Bronchial epithelial cell (primary cell): Measurements from ENCODE around the gene OTOS. TPM values are rescaled to one million over a fixed set of nuclear protein-coding genes. Genes with fewer than 3 reads are reported as not detected.

Experiments used
- DNase-seq: peaks from one replicate; pipeline ENCODE4 v3.0.0-alpha.2; 2010; ENCODE audit warnings: low read depth
- FAIRE-seq: peaks from 2 replicates; lab custom pipeline; 2011; peaks lifted over from hg19 to GRCh38; lab: Jason Lieb, UNC
- H3K27me3 ChIP-seq: 2 replicates; pipeline ENCODE4 v1.5.1; 2011; ENCODE audit warnings: low read length; ENCODE audit not compliant: control insufficient read depth, insufficient read depth
- H3K36me3 ChIP-seq: 2 replicates; pipeline ENCODE4 v1.5.1; 2011; ENCODE audit warnings: low read length; ENCODE audit not compliant: control insufficient read depth, insufficient read depth
- H3K4me3 ChIP-seq: 2 replicates; pipeline ENCODE4 v1.5.1; 2011; ENCODE audit warnings: mild to moderate bottlenecking, low read depth, low read length, control low read depth
- total RNA-seq: library from RNA; depleted of rRNA; stranded (reverse); fragments of >200 nt; gene quantifications from 2 replicates; pipeline ENCODE4 v1.2.1, GENCODE V29; 2014
- TF ChIP-seq, protein P1 (sequence below): IDR thresholded peaks from 2 replicates; pipeline ENCODE4 v1.5.1; 2011; ENCODE audit warnings: mild to moderate bottlenecking, moderate library complexity, low read length, control low read depth, inconsistent platforms; ENCODE audit not compliant: insufficient read depth, severe bottlenecking

OTOS gene
- total RNA-seq, 1 donor from 2014 or later, result not detected

DNA sequence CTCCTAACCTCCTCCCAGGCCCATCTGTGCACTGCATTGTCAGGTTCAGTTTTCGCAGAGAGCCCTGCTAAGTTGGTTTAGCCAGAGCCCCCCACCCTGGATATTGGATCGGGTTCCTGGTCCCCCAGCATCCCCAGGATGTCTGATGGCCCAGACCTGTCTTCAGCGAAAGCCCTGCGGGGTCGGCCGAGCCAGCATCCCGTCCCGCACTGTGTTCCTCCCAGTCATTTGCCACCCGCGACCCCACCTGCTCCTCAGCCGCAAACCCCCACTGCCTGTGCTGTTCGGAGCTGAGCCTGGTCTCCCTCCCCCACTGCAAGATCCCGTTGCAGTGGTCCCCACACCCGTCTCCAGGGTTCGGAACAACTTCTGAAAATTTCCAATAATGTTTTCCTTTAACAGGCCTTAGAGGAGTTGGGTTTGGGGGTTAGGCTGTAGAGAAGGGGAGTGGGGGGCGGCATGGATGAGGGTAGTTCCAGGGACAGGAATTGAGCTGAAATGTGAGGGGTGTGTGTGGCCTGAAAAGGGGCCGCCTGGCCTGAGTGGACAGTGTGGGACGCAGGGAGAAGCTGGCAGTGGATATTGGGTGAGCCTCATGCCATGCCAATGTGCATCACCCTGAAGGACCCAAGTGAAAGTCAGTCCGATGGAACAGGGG lies 2.7 kb downstream of the OTOS start:
- Histone ChIP-seq H3K4me3 (no peak overlapping the region), H3K36me3 (peaks cover 4% of the 10 kb centered on the region), H3K27me3 (no peaks in the 10 kb centered on the region)
- DNase-seq (no peak), FAIRE-seq (no peak)
- TF ChIP-seq, protein P1, sequence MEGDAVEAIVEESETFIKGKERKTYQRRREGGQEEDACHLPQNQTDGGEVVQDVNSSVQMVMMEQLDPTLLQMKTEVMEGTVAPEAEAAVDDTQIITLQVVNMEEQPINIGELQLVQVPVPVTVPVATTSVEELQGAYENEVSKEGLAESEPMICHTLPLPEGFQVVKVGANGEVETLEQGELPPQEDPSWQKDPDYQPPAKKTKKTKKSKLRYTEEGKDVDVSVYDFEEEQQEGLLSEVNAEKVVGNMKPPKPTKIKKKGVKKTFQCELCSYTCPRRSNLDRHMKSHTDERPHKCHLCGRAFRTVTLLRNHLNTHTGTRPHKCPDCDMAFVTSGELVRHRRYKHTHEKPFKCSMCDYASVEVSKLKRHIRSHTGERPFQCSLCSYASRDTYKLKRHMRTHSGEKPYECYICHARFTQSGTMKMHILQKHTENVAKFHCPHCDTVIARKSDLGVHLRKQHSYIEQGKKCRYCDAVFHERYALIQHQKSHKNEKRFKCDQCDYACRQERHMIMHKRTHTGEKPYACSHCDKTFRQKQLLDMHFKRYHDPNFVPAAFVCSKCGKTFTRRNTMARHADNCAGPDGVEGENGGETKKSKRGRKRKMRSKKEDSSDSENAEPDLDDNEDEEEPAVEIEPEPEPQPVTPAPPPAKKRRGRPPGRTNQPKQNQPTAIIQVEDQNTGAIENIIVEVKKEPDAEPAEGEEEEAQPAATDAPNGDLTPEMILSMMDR, result no peak

DNA sequence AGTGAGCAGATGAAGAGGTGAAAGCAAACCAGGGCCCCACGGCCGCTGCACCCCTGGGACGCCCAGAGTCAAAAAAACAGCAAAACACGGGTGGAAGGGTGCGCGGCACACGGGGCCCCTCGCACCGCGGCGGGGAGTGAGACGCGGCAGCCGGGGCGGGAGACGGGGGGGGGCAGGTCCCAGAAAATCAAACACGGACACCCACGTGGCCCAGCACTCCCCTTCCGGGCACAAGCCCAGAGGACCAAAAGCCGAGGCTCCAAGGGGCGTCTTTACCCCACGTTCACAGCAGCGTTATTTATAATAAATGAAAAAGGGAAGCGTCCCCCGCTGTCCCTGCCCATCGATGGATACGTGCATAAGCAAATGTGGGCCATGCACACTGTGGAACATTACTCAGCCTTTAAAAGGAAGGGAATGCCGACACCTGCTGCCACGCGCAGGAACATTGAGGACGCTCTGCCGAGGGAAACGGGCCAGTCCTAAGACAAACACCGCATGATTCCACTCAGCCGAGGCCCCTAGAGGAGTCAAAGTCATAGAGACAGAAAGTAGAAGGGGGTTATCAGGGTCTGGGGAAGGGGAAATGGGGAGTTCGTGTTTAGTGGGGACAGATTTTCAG lies 3.7 kb downstream of the OTOS start:
- Histone ChIP-seq H3K4me3 (peak overlapping the region; percentile 62), H3K36me3 (peaks cover 13% of the 10 kb centered on the region), H3K27me3 (no peaks in the 10 kb centered on the region)
- FAIRE-seq (no peak), DNase-seq (no peak)
- TF ChIP-seq, protein P1, result no peak

DNA sequence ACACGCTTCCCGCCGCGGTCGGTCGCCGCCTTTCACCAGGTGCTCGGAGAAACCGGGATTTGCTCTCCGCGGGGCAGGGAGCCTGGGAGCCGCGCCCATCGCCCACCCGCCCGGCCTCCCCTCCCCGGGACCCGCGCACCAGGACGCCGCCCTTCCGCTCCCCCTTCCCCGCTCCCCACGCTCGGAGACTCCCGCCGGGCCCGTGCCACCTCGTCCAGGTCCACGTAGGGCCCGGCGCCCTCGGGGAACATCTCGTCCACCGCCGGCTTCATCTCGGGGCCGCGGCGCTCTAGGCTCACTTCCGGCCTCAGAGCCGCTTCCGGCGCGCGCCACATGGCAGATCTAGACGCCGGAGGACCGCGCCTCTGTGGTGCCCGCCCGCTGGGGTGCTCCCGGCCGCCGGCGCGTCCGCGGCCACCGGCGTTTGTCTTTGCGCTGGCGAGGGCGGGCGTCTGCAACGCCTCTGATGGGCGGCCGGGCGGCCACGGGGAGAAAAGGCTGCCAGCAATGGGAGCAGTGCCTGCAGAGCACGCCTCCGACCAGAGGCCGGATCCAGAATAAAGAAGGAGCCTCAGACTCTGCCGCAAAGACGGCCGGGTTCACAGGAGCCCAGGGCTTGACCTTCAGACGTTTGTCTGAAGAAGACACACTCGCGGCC lies 4.3 kb downstream of the OTOS start, which contains the start of gene COPS9:
Gene COPS9 (minus strand): TSS at position 293 of the 658 bp plus-strand sequence. CDS start 21 bp downstream, at position 272.
- DNase-seq, result peak; percentile 55
- H3K36me3 ChIP-seq, result peaks cover 19% of the 10 kb centered on the region
- no peak for FAIRE-seq
- no peaks in the 10 kb centered on the region for H3K27me3 ChIP-seq
- peak within 1 kb of the TSS; percentile 62 for H3K4me3 ChIP-seq
- TF ChIP-seq, protein P1, result no peak

DNA sequence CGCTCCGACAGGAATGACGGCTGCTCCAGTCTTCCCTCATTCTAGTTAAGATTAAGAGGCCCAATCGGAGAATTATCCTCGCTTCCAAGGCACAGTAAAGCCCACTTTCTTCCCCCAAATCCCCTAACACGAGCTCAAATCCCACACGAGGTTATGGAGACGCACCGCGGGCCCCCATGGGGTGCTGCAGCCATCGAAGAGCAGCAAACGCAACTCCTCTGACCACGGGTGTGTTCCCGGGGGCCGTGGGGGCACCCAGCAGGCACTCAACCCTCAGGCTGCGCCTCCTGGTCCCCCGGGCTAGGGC lies 4.8 kb downstream of the OTOS start:
- H3K36me3 ChIP-seq, result peaks cover 19% of the 10 kb centered on the region
- TF ChIP-seq, protein P1, result no peak
- DNase-seq, result no peak
- H3K4me3 ChIP-seq, result peak overlapping the region; percentile 62
- FAIRE-seq, result no peak
- no peaks in the 10 kb centered on the region for H3K27me3 ChIP-seq

DNA sequence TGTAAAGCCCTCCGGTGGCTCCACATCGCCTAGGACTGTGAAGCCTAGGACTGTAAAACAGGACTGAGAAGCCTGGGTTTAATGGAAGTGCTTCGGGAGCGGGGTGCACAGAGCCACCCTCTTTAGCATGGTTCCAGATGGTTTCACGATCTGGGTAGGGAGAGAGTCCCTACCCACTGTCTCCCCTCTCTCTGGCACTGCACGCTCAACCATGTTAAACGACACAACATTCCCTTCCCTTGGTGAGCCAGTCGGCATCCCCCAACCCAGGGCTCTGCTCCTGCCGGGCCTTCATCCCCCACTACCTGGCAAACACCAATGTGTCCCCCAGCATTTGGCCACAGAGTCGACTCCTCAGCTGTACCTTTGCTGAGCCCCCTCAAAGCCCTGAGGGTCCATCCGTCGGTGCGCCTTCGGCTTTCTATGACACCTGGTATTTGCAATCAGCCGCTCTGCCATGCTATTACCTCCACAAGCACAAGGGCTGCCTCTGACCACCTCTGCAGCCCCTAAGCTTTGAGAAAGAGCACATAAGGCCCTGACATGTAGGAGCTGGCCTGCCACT lies 5.4 kb downstream of the OTOS start:
- FAIRE-seq, result no peak
- peaks cover 19% of the 10 kb centered on the region for H3K36me3 ChIP-seq
- H3K27me3 ChIP-seq, result no peaks in the 10 kb centered on the region
- peak overlapping the region; percentile 62 for H3K4me3 ChIP-seq
- TF ChIP-seq, protein P1, result no peak
- DNase-seq, result no peak
